ENCODE results near the gene CALHM4.
A peak's percentile ranks its signal among the peaks of the same experiment; 100 is the strongest.

Gene CALHM4

GRCh38 chr6:116553451-116553850 lies at the start of gene CALHM4:
Gene CALHM4 (plus strand): TSS chr6:116553751. CDS start chr6:116553794, 43 bp downstream.
- TF ChIP-seq, protein P1, sequence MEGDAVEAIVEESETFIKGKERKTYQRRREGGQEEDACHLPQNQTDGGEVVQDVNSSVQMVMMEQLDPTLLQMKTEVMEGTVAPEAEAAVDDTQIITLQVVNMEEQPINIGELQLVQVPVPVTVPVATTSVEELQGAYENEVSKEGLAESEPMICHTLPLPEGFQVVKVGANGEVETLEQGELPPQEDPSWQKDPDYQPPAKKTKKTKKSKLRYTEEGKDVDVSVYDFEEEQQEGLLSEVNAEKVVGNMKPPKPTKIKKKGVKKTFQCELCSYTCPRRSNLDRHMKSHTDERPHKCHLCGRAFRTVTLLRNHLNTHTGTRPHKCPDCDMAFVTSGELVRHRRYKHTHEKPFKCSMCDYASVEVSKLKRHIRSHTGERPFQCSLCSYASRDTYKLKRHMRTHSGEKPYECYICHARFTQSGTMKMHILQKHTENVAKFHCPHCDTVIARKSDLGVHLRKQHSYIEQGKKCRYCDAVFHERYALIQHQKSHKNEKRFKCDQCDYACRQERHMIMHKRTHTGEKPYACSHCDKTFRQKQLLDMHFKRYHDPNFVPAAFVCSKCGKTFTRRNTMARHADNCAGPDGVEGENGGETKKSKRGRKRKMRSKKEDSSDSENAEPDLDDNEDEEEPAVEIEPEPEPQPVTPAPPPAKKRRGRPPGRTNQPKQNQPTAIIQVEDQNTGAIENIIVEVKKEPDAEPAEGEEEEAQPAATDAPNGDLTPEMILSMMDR (conservative IDR thresholded peaks at IDR 0.05; ENCODE audit: low read depth, low read length) = no peak
- no peak within 1 kb of the TSS for H3K4me3 ChIP-seq (ENCODE audit: low read length)
- DNase-seq (ENCODE audit: low read depth) = no peak

DNA sequence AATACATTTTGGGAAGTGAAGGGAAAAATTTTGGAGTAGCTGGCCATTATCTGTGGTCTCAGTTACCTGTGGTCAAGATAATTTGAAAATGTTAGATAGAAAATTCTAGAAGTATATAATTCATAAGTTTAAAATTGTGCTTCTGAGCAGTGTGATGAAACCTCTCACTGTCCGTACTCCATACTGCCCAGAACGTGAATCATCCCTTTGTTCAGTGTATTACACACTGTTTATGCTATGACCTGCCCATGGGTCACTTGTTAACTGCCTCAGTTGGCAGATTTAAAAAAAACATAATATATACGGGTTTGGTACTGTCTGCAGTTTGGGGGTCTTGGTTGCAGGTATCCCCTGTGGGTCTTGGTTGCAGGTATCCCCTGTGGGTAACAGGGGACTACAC lies 46.2 kb upstream of the CALHM4 start:
- TF ChIP-seq, protein P1 (conservative IDR thresholded peaks at IDR 0.05; ENCODE audit: low read depth, low read length) = no peak
- H3K4me3 ChIP-seq (ENCODE audit: low read length) = no peak overlapping the region
- no peak for DNase-seq (ENCODE audit: low read depth)

- TF ChIP-seq, protein P1 (conservative IDR thresholded peaks at IDR 0.05; ENCODE audit: low read depth, low read length) = no peak
- DNase-seq (ENCODE audit: low read depth) = no peak
- H3K4me3 ChIP-seq (ENCODE audit: low read length) = no peak overlapping the region
These were observed 45.0 kb upstream of the CALHM4 start for GRCh38 chr6:116508527-116508926.

DNA sequence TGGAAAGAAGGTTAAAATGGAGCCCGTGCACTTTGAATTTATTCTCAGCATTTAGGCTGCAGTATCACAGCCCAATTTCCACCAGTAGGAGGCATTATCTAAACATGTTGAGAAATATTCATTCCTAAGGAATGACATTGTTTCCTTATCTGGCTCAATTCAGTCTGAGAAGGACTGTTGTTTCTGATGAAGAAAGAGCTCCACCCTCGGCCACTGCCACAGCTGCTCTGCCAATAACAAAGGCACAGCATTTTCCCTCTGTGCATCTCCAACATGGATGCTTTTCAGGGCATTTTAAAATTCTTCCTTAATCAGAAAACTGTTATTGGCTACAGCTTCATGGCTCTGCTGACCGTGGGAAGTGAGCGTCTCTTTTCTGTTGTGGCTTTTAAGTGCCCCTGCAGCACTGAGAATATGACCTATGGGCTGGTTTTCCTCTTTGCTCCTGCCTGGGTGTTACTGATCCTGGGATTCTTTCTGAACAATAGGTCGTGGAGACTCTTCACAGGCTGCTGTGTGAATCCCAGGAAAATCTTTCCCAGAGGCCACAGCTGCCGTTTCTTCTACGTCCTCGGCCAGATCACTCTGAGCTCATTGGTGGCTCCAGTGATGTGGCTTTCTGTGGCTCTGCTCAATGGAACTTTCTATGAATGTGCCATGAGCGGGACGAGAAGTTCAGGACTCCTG lies 42.0 kb upstream of the CALHM4 start, which contains the start of gene CALHM5:
TSS of gene CALHM5 (plus strand) at position 216 of the 687 bp plus-strand sequence. CDS start at position 274, 58 bp downstream.
- no peak within 1 kb of the TSS for H3K4me3 ChIP-seq (ENCODE audit: low read length)
- no peak for DNase-seq (ENCODE audit: low read depth)
- TF ChIP-seq, protein P1 (conservative IDR thresholded peaks at IDR 0.05; ENCODE audit: low read depth, low read length) = peak; percentile 63

DNA sequence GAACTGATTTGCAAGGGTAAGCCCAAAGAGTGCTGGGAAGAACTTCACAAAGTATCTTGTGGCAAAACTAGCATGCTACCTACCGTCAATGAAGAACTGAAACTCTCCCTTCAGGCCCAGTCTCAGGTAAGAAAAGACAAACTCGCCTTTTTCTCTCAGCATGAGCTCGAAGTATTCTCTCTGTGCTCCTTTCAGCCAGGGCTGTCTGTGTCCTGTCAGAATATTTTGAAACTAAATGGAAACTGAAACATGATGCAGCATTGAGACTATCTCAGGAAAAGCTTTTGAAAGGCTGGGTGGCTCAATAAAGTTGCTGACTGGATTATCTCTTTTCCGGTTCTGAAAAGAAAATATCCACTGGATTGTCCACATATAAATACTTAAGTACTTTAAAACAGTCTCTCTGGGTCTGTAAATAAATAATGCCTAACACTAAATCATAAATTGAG lies 41.4 kb upstream of the CALHM4 start:
- TF ChIP-seq, protein P1 (conservative IDR thresholded peaks at IDR 0.05; ENCODE audit: low read depth, low read length) = no peak
- H3K4me3 ChIP-seq (ENCODE audit: low read length) = no peak overlapping the region
- no peak for DNase-seq (ENCODE audit: low read depth)

DNA sequence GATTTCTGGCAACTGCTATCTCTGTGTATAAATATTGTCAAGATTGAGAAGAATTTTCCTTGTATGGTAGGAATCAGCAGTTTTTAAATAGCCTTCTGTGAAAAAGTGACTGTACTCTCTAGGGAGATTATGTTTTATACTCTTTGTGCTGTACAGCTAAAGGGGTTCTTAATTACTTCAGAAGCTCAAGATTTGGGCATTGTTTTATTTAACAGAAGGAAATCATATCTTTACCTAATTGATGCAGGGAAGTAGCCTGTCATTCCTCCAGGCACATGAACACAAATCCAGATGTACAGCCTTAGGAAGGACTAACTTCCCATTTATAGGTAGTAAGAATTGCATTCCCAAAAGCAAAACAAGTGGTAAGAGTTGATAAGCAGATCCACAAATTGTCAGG lies 40.8 kb upstream of the CALHM4 start:
- no peak overlapping the region for H3K4me3 ChIP-seq (ENCODE audit: low read length)
- no peak for DNase-seq (ENCODE audit: low read depth)
- TF ChIP-seq, protein P1 (conservative IDR thresholded peaks at IDR 0.05; ENCODE audit: low read depth, low read length) = no peak

Measured in retinal pigment epithelial cell (primary cell).